Neural cell (in vitro differentiated cells): ENCODE measurements around the gene C5.

Experiments used
- CTCF ChIP-seq: fragments of 450-650 bp; IDR thresholded peaks from 2 replicates; pipeline ENCODE4 v1.5.1; 2014; ENCODE audit warnings: antibody characterized with exemption, mild to moderate bottlenecking, moderate library complexity; ENCODE audit not compliant: poor library complexity, severe bottlenecking
- EP300 ChIP-seq: fragments of 450-650 bp; conservative IDR thresholded peaks from 2 replicates; pipeline ENCODE4 v1.6.1; 2014; ENCODE audit warnings: antibody characterized with exemption, mild to moderate bottlenecking, moderate library complexity; ENCODE audit not compliant: poor library complexity, severe bottlenecking
- EZH2 ChIP-seq: fragments of 200-600, 300-800 bp; shearing (Covaris generic), sonication (generic); IDR thresholded peaks from 2 replicates; pipeline ENCODE4 v1.6.1; 2014; ENCODE audit warnings: antibody characterized with exemption, low read length, borderline replicate concordance, mild to moderate bottlenecking; ENCODE audit not compliant: insufficient read depth, poor library complexity, severe bottlenecking
- MXI1 ChIP-seq: fragments of 450-650 bp; conservative IDR thresholded peaks from 2 replicates; pipeline ENCODE4 v1.6.1; 2014; ENCODE audit warnings: antibody characterized with exemption, mild to moderate bottlenecking; ENCODE audit not compliant: poor library complexity, severe bottlenecking
- POLR2AphosphoS5 ChIP-seq: IDR thresholded peaks from 2 replicates; pipeline ENCODE4 v1.6.1; 2012
- RAD21 ChIP-seq: fragments of 450-650 bp; conservative IDR thresholded peaks from 2 replicates; pipeline ENCODE4 v1.6.1; 2014; ENCODE audit warnings: antibody characterized with exemption, mild to moderate bottlenecking, moderate library complexity
- REST ChIP-seq: IDR thresholded peaks from 2 replicates; pipeline ENCODE4 v1.6.1; 2012; ENCODE audit warnings: borderline replicate concordance
- SMC3 ChIP-seq: fragments of 450-650 bp; conservative IDR thresholded peaks from 2 replicates; pipeline ENCODE4 v1.6.1; 2014; ENCODE audit warnings: antibody characterized with exemption, mild to moderate bottlenecking, moderate library complexity; ENCODE audit not compliant: poor library complexity
- TAF1 ChIP-seq: IDR thresholded peaks from 2 replicates; pipeline ENCODE4 v1.6.1; 2012; ENCODE audit warnings: low read depth

- TF ChIP-seq CTCF (no peak), EZH2 (no peak), REST (no peak), MXI1 (no peak), POLR2AphosphoS5 (no peak), RAD21 (no peak), TAF1 (no peak), EP300 (no peak), SMC3 (no peak)
Observed at GRCh38 chr9:120979797-120980196, 70.3 kb downstream of the C5 start.
